Embryonic facial prominence (tissue), 1 donor: Measurements from ENCODE around the gene CCDC47.

Experiments
- DNase-seq: peaks from one replicate; pipeline ENCODE4 v3.0.0-alpha.2; 2016; ENCODE audit errors: extremely low spot score

The CCDC47 gene

GRCh38 chr17:63698886-63699637 lies 74.3 kb downstream of the CCDC47 start:
- no peak for DNase-seq

GRCh38 chr17:63698381-63698885 lies 75.0 kb downstream of the CCDC47 start:
- DNase-seq, result no peak

GRCh38 chr17:63697341-63698286 lies 75.8 kb downstream of the CCDC47 start:
- DNase-seq, result no peak

- DNase-seq, result no peak
Measured at GRCh38 chr17:63696381-63696961, 76.9 kb downstream of the CCDC47 start.

GRCh38 chr17:63695889-63696288 lies 77.5 kb downstream of the CCDC47 start:
- no peak for DNase-seq
